HepG2 (cell line): ENCODE data around the gene PLA2G2E. TPM values are rescaled to one million over a fixed set of nuclear protein-coding genes. Genes with fewer than 3 reads are reported as not detected.

Experiments used
- BCL6 ChIP-seq: IDR thresholded peaks from 2 replicates; pipeline ENCODE4 v1.6.1; 2016; ENCODE audit warnings: missing genetic modification reagents, missing compliant biosample characterization
- MYC ChIP-seq: sonication (generic); formaldehyde crosslinking; IDR thresholded peaks from 2 replicates; pipeline ENCODE4 v1.9.0; 2021; ENCODE audit warnings: missing genetic modification reagents, borderline replicate concordance
- NFRKB ChIP-seq: fragments of 450-650 bp; IDR thresholded peaks from 2 replicates; pipeline ENCODE4 v1.6.1; 2017
- ZFAT ChIP-seq: sonication (generic); formaldehyde crosslinking; conservative IDR thresholded peaks from 2 replicates; pipeline ENCODE4 v1.8.1; 2023; ENCODE audit warnings: missing genetic modification reagents, inconsistent platforms
- ZFYVE20 ChIP-seq: sonication (generic); formaldehyde crosslinking; IDR thresholded peaks from 2 replicates; pipeline ENCODE4 v1.8.0; 2023; ENCODE audit warnings: low read depth, mild to moderate bottlenecking, moderate library complexity, missing genetic modification reagents, borderline replicate concordance
- polyA plus RNA-seq, 8 experiments: library from polyadenylated mRNA; depleted of rRNA in 3 of 8; stranded (reverse) in 7 of 8; unstranded in 1 of 8; fragments of >200 nt; fragmentation: Illumina TruSeq in 4 of 8; extraction: Trizol in 4 of 8; gene quantifications; 2 replicates each; pipeline versions ENCODE4 v1.2.1 to v1.2.3, GENCODE V29; 2011 to 2016; ENCODE audit warnings: low read depth in 4 of 8, missing spikeins in 1 of 8, mixed read lengths in 1 of 8; ENCODE audit not compliant: insufficient read depth in 1 of 8
- total RNA-seq, 5 experiments: library from RNA; depleted of rRNA; stranded (reverse); fragments of >200 nt; fragmentation: Illumina TruSeq; extraction: Trizol; gene quantifications; 2 replicates each; pipeline ENCODE4 v1.2.3, GENCODE V29; 2016; ENCODE audit warnings: low read depth in 1 of 5
- TF ChIP-seq, protein P1 (sequence below): sonication (generic); formaldehyde crosslinking; IDR thresholded peaks from 2 replicates; pipeline ENCODE4 v1.4.0; 2020; ENCODE audit warnings: mild to moderate bottlenecking, missing genetic modification reagents
- TF ChIP-seq, protein P2 (sequence below): sonication (generic); formaldehyde crosslinking; IDR thresholded peaks from 2 replicates; pipeline ENCODE4 v1.5.0; 2020; ENCODE audit warnings: mild to moderate bottlenecking, missing genetic modification reagents

Gene PLA2G2E
- total and polyA plus RNA-seq, 2 of the 13 experiments (the other 11 are each of a cell fraction or from before 2014, with no cell fraction given): not detected

DNA sequence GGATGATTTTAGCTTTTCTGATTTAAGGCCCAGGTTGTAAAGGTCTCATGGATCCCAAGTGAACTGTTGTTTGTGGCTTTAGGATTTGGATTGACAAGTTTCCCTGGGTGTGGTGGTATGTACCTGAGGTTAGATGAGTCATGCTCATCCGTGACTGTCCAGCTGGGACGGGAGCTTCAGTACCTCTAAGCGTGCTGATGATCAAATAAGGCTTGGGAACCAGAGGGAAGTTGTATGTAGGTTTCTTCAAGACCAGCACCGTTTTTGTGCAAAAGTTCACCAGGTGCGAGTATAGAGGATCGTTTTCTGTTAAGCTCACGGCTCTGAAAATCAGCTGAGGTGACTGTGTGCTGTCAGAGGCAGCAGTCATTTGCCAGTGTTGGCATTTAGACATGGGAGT, 19.8 kb downstream of the PLA2G2E start (continued):
- TF ChIP-seq ZFYVE20 (CRISPR knock-in tag) (no peak), BCL6 (no peak), ZFAT (CRISPR knock-in tag) (no peak), MYC (no peak), NFRKB (no peak)
- TF ChIP-seq, protein P1, sequence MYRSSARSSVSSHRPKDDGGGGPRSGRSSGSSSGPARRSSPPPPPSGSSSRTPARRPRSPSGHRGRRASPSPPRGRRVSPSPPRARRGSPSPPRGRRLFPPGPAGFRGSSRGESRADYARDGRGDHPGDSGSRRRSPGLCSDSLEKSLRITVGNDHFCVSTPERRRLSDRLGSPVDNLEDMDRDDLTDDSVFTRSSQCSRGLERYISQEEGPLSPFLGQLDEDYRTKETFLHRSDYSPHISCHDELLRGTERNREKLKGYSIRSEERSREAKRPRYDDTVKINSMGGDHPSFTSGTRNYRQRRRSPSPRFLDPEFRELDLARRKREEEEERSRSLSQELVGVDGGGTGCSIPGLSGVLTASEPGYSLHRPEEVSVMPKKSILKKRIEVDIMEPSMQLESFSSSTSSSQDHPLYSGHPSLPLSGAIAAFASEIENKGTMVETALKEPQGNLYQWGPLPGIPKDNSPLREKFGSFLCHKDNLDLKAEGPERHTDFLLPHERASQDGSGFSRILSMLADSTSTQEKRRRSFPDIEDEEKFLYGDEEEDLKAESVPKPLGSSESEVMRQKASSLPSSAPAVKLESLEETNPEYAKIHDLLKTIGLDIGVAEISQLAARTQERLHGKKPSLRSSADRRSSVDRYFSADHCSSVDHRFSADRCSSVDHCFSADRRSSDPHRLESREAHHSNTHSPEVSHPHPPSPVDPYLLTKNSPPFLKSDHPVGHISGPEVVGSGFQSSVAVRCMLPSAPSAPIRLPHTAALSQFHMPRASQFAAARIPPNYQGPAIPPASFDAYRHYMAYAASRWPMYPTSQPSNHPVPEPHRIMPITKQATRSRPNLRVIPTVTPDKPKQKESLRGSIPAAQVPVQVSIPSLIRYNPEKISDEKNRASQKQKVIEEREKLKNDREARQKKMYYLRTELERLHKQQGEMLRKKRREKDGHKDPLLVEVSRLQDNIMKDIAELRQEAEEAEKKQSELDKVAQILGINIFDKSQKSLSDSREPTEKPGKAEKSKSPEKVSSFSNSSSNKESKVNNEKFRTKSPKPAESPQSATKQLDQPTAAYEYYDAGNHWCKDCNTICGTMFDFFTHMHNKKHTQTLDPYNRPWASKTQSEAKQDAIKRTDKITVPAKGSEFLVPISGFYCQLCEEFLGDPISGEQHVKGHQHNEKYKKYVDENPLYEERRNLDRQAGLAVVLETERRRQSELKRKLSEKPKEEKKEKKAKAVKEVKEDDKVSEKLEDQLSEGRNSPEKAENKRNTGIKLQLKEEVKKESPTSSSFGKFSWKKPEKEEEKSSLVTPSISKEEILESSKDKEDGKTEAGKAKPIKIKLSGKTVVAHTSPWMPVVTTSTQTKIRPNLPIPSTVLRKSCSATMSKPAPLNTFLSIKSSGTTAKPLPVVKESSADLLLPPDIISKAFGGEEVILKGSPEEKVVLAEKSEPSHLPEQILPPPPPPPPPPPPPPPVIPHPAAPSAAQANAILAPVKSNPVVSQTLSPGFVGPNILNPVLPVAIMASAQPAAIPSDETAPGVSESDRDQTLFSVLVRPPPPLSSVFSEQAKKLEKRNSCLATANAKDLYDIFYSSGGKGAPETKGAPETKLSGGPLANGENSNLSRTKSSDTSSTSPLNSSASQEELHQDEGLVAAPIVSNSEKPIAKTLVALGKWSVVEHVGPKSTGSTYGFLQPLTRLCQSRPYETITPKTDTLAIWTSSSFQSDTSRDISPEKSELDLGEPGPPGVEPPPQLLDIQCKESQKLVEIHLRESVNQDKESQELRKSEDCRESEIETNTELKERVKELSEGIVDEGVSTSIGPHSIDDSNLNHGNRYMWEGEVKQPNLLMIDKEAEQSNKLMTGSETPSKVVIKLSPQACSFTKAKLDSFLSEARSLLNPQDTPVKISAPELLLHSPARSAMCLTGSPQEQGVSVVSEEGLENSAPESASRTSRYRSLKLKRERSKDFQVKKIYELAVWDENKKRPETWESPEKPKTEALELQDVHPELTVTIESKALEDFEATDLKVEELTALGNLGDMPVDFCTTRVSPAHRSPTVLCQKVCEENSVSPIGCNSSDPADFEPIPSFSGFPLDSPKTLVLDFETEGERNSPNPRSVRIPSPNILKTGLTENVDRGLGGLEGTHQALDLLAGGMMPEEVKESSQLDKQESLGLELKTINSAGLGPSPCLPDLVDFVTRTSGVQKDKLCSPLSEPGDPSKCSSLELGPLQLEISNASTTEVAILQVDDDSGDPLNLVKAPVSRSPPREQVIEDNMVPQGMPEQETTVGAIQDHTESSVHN (CRISPR knock-in tag): no peak
- TF ChIP-seq, protein P2, sequence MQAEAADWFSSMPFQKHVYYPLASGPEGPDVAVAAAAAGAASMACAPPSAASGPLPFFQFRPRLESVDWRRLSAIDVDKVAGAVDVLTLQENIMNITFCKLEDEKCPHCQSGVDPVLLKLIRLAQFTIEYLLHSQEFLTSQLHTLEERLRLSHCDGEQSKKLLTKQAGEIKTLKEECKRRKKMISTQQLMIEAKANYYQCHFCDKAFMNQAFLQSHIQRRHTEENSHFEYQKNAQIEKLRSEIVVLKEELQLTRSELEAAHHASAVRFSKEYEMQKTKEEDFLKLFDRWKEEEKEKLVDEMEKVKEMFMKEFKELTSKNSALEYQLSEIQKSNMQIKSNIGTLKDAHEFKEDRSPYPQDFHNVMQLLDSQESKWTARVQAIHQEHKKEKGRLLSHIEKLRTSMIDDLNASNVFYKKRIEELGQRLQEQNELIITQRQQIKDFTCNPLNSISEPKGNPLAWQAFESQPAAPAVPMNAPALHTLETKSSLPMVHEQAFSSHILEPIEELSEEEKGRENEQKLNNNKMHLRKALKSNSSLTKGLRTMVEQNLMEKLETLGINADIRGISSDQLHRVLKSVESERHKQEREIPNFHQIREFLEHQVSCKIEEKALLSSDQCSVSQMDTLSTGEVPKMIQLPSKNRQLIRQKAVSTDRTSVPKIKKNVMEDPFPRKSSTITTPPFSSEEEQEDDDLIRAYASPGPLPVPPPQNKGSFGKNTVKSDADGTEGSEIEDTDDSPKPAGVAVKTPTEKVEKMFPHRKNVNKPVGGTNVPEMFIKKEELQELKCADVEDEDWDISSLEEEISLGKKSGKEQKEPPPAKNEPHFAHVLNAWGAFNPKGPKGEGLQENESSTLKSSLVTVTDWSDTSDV (CRISPR knock-in tag): no peak
- TF ChIP-seq, all 625 proteins: peak for 0
